ENCODE results near the gene CAMSAP3. TPM values are rescaled to one million over a fixed set of nuclear protein-coding genes. Genes with fewer than 3 reads are reported as not detected.
"Not testable (repeated sequence)": the region's sequence is repeated elsewhere in the genome, so short reads cannot be mapped to it uniquely, and the experiment has no call there.

CAMSAP3 gene
- polyA plus RNA-seq, 2 of the 4 experiments (the other 2 are of a cell fraction): 1.3 to 3.6 TPM

GRCh38 chr19:7565332-7565731 is 30.3 kb upstream of the CAMSAP3 start:
- Histone ChIP-seq H3K4me3 (no peak overlapping the region), H3K27ac (no peak overlapping the region), H3K4me1 (no peaks in the 10 kb centered on the region), H3K4me2 (no peak overlapping the region), H3K9me3 (no peaks in the 10 kb centered on the region)
- no peak for DNase-seq (ENCODE audit: low read depth in 1 of 2, low spot score in 1 of 2)
- no peak for ATAC-seq
- ChIA-PET CTCF (interaction anchor here (1.1 to 5.3 kb wide), 2 partner anchors 115 to 235 kb away, joined by 3 to 45 read pairs; partner anchors contain the start of gene TRAPPC5), POLR2A (interaction anchor here (1.1 kb wide), 1 partner anchor 64 kb away, joined by 3 read pairs; the partner anchor contains the start of genes PET100 and XAB2)
- no peak for FAIRE-seq
- 75% methylated on average over 5 of the region's 5 CpGs for WGBS (ENCODE audit: missing lambda C conversion rate)
- TF ChIP-seq RAD21 (conservative IDR thresholded peaks at IDR 0.05 in 1 of 2, IDR thresholded peaks at IDR 0.05 in 1 of 2): no peak
- peak in 1 of 2 experiments; percentile 30; a peak in 1 of 4 replicates for TF ChIP-seq CEBPB (IDR thresholded peaks at IDR 0.05)

- no peak for TF ChIP-seq FOSB (CRISPR knock-in tag; IDR thresholded peaks at IDR 0.05)
- TF ChIP-seq FOSL2 (IDR thresholded peaks at IDR 0.05): no peak
- TF ChIP-seq FOSL2 (CRISPR knock-in tag; IDR thresholded peaks at IDR 0.05): no peak
- no peak for TF ChIP-seq CHD2 (IDR thresholded peaks at IDR 0.05; ENCODE audit: low read length, partially characterized antibody)
- no peak for TF ChIP-seq NFE2L2 (conservative IDR thresholded peaks at IDR 0.05; ENCODE audit: low read length)
- TF ChIP-seq ZNF302 (CRISPR knock-in tag; IDR thresholded peaks at IDR 0.05): no peak
- no peak for TF ChIP-seq MYC (IDR thresholded peaks at IDR 0.05; ENCODE audit: borderline replicate concordance, low read length)
- no peak for TF ChIP-seq GATA3 (IDR thresholded peaks at IDR 0.05; ENCODE audit: borderline replicate concordance)
- no peak for TF ChIP-seq RAD21 (conservative IDR thresholded peaks at IDR 0.05 in 1 of 2, IDR thresholded peaks at IDR 0.05 in 1 of 2)
- TF ChIP-seq ELK1 (IDR thresholded peaks at IDR 0.05; ENCODE audit: low read depth, low read length): no peak
- TF ChIP-seq JUNB (IDR thresholded peaks at IDR 0.05): no peak
- no peak for TF ChIP-seq BCL3 (IDR thresholded peaks at IDR 0.05)
- no peak for TF ChIP-seq EP300 (IDR thresholded peaks at IDR 0.05)
- no peak for TF ChIP-seq TP53 (CRISPR knock-in tag; IDR thresholded peaks at IDR 0.05)
- no peak for TF ChIP-seq ZSCAN20 (CRISPR knock-in tag; IDR thresholded peaks at IDR 0.05)
- no peak for TF ChIP-seq PHF8 (IDR thresholded peaks at IDR 0.05; ENCODE audit: borderline replicate concordance, low read depth)
- TF ChIP-seq ESRRA (IDR thresholded peaks at IDR 0.05; ENCODE audit: borderline replicate concordance, low read length): no peak
- FAIRE-seq (no peak), ATAC-seq (no peak), DNase-seq (ENCODE audit: low read depth in 1 of 2, low spot score in 1 of 2) (no peak)
- Histone ChIP-seq H3K27ac (no peak overlapping the region), H3K4me3 (no peak overlapping the region), H3K4me2 (no peak overlapping the region), H3K9me3 (no peaks in the 10 kb centered on the region), H3K4me1 (no peaks in the 10 kb centered on the region)
- POLR2A ChIA-PET: no interaction called here
- CTCF ChIA-PET: no interaction called here
- whole genome bisulfite sequencing (ENCODE audit: missing lambda C conversion rate): 37% methylated on average over 5 of the region's 5 CpGs
Measured at GRCh38 chr19:7570761-7571160, 24.9 kb upstream of the CAMSAP3 start.

GRCh38 chr19:7575434-7576040 is 20.1 kb upstream of the CAMSAP3 start:
- TF ChIP-seq USF2 (IDR thresholded peaks at IDR 0.05) (peak; percentile 65), MAFK (IDR thresholded peaks at IDR 0.05; ENCODE audit: partially characterized antibody) (peak; percentile 76), ZFP36 (IDR thresholded peaks at IDR 0.05; ENCODE audit: borderline replicate concordance, partially characterized antibody) (no peak)
- ATAC-seq (peak; percentile 34 to 70; a peak in 2 of 6 replicates), FAIRE-seq (no peak), DNase-seq (ENCODE audit: low read depth in 1 of 2, low spot score in 1 of 2) (peak in 1 of 2 experiments; percentile 53)
- WGBS (ENCODE audit: missing lambda C conversion rate): 45% methylated on average over 9 of the region's 9 CpGs
- POLR2A ChIA-PET: no interaction called here
- Histone ChIP-seq H3K4me1 (no peaks in the 10 kb centered on the region), H3K4me3 (no peak overlapping the region), H3K27ac (no peak overlapping the region), H3K9me3 (no peaks in the 10 kb centered on the region), H3K4me2 (0 out of 3 replicates have a peak overlapping the region, but pooled peaks have one; percentile 13)
- CTCF ChIA-PET: no interaction called here

- ATAC-seq; DNase-seq (ENCODE audit: low read depth in 1 of 2, low spot score in 1 of 2); H3K4me3 ChIP-seq; H3K27ac ChIP-seq; H3K4me2 ChIP-seq; POLR2A ChIA-PET; FAIRE-seq; H3K9me3 ChIP-seq; H3K4me1 ChIP-seq: not testable (repeated sequence)
- CTCF ChIA-PET: interaction anchor here (3.7 kb wide), 1 partner anchor 9 kb away, joined by 20 read pairs; no protein-coding TSS in a partner anchor
- 81% methylated on average over 1 of the region's 1 CpG for WGBS (ENCODE audit: missing lambda C conversion rate)
Measured at GRCh38 chr19:7577422-7577821, 18.2 kb upstream of the CAMSAP3 start.
